ENCODE measurements around the gene PGM2L1. TPM values are rescaled to one million over a fixed set of nuclear protein-coding genes. Genes with fewer than 3 reads are reported as not detected.

The PGM2L1 gene
- total and polyA plus RNA-seq, 12 donors = 0.81 to 2.5 (median 1.5) TPM

GRCh38 chr11:74412733-74413359 lies 14.6 kb upstream of the PGM2L1 start:
- DNase-seq (no peak), ATAC-seq (no peak)
- no peak overlapping the region for H3K27ac ChIP-seq
- no peak for TF ChIP-seq CTCF (IDR thresholded peaks at IDR 0.05)
- intact Hi-C loops (cut with DNase I) = no loop called here
- no peaks in the 10 kb centered on the region for H3K36me3 ChIP-seq
- peaks cover 0 to 19% (median 4%) of the 10 kb centered on the region in 7 donors for H3K27me3 ChIP-seq
- H3K9me3 ChIP-seq = no peaks in the 10 kb centered on the region
- H3K4me1 ChIP-seq = peaks cover 0 to 2% (median 0%) of the 10 kb centered on the region in 9 donors
- WGBS, 2 donors = 57 to 65% methylated on average over 11 of the region's 11 CpGs
- no peak overlapping the region for H3K4me3 ChIP-seq

GRCh38 chr11:74412321-74412720 lies 14.1 kb upstream of the PGM2L1 start:
- H3K9me3 ChIP-seq = no peaks in the 10 kb centered on the region
- H3K36me3 ChIP-seq = no peaks in the 10 kb centered on the region
- ATAC-seq = no peak
- no peak for TF ChIP-seq CTCF (IDR thresholded peaks at IDR 0.05)
- 77% methylated on average over 2 of the region's 2 CpGs for WGBS, 2 donors
- no peak overlapping the region for H3K27ac ChIP-seq
- H3K27me3 ChIP-seq = peaks cover 0 to 20% (median 4%) of the 10 kb centered on the region in 7 donors
- DNase-seq = no peak
- intact Hi-C loops (cut with DNase I) = no loop called here
- H3K4me3 ChIP-seq = no peak overlapping the region
- no peaks in the 10 kb centered on the region for H3K4me1 ChIP-seq

GRCh38 chr11:74409633-74410032 lies 11.4 kb upstream of the PGM2L1 start:
- peaks cover 0 to 22% (median 4%) of the 10 kb centered on the region in 7 donors for H3K27me3 ChIP-seq
- no peak overlapping the region for H3K4me3 ChIP-seq
- no peaks in the 10 kb centered on the region for H3K4me1 ChIP-seq
- DNase-seq (no peak), ATAC-seq (no peak)
- WGBS, 2 donors = 95 to 96% methylated on average over 2 of the region's 2 CpGs
- TF ChIP-seq CTCF (IDR thresholded peaks at IDR 0.05) = no peak
- intact Hi-C loops (cut with DNase I) = no loop called here
- H3K9me3 ChIP-seq = no peaks in the 10 kb centered on the region
- no peaks in the 10 kb centered on the region for H3K36me3 ChIP-seq
- H3K27ac ChIP-seq = no peak overlapping the region

- no peak for TF ChIP-seq CTCF (IDR thresholded peaks at IDR 0.05)
- intact Hi-C loops (cut with DNase I) = no loop called here
- Histone ChIP-seq H3K9me3 (no peaks in the 10 kb centered on the region), H3K27ac (peak overlapping the region in 1 of 10 donors; percentile 31), H3K4me1 (peaks cover 0 to 5% (median 0%) of the 10 kb centered on the region in 9 donors), H3K27me3 (peaks cover 0 to 3% (median 0%) of the 10 kb centered on the region in 7 donors), H3K36me3 (no peaks in the 10 kb centered on the region), H3K4me3 (no peak overlapping the region)
- ATAC-seq (no peak), DNase-seq (no peak)
- 57 to 61% methylated on average over 4 of the region's 4 CpGs for WGBS, 2 donors
These were observed 5.5 kb upstream of the PGM2L1 start for GRCh38 chr11:74403607-74404321.

Data from heart right ventricle (tissue), 16 donors.